IPS DF 6.9 (cell line): Measurements from ENCODE around the gene GNAS.
"Not testable (repeated sequence)": the region's sequence is repeated elsewhere in the genome, so short reads cannot be mapped to it uniquely, and the experiment has no call there.

ENCODE experiments used
- DNase-seq: peaks from one replicate; pipeline ENCODE4 v3.0.0-alpha.2; 2013; ENCODE audit warnings: low read depth, low spot score
- H3K27ac ChIP-seq: one replicate; pipeline ENCODE4 v1.5.1; 2013; ENCODE audit warnings: low read length, control low read depth
- H3K27me3 ChIP-seq: 2 replicates; pipeline ENCODE4 v1.6.1; 2013; ENCODE audit warnings: mild to moderate bottlenecking, low read length; ENCODE audit not compliant: control insufficient read depth, insufficient read depth
- H3K36me3 ChIP-seq: 2 replicates; pipeline ENCODE4 v1.6.1; 2013; ENCODE audit warnings: low read length; ENCODE audit not compliant: control insufficient read depth, insufficient read depth
- H3K4me1 ChIP-seq: 2 replicates; pipeline ENCODE4 v1.6.1; 2013; ENCODE audit warnings: low read length; ENCODE audit not compliant: control insufficient read depth, insufficient read depth
- H3K4me3 ChIP-seq: 2 replicates; pipeline ENCODE4 v1.5.1; 2013; ENCODE audit warnings: mild to moderate bottlenecking, low read length
- H3K9me3 ChIP-seq: 2 replicates; pipeline ENCODE4 v1.6.1; 2013; ENCODE audit warnings: low read length, inconsistent platforms; ENCODE audit not compliant: control insufficient read depth, insufficient read depth
- WGBS: extraction: QIAGEN DNeasy Blood & Tissue Kit; methylation state at CpG from one replicate; pipeline ENCODE4 v1.1.7; 2013; ENCODE audit warnings: mixed read lengths, missing lambda C conversion rate; ENCODE audit not compliant: insufficient read length, insufficient coverage; 5-methylcytosine and 5-hydroxymethylcytosine counted together

Gene GNAS

DNA sequence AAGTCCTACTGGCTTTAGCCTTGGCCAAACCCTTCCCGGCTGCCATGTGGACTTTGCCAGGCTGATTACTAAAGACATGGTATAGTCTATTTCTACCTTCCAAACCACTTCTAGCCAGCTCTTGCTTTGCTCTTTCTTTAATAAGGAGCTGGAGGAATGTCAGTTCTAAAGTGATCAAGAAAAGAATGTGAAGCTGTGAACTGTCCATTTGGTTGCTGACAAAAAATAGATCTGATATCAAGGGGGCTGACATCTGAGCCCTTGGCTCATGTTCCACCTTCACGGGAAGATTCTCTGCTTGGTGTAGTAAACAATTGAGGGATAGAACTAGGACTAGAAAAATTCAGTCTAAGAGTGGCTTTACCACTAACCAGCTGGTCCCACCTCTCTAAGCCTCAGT lies 24.4 kb upstream of the GNAS start:
- no peaks in the 10 kb centered on the region for H3K27me3 ChIP-seq
- H3K4me1 ChIP-seq, result no peaks in the 10 kb centered on the region
- H3K27ac ChIP-seq, result no peak overlapping the region
- H3K9me3 ChIP-seq, result no peaks in the 10 kb centered on the region
- WGBS, result no CpG with 5 or more reads among the region's 2 CpGs
- peaks cover 5% of the 10 kb centered on the region; the same call in 1 of the 2 replicates for H3K36me3 ChIP-seq
- DNase-seq, result no peak
- H3K4me3 ChIP-seq, result no peak overlapping the region

DNA sequence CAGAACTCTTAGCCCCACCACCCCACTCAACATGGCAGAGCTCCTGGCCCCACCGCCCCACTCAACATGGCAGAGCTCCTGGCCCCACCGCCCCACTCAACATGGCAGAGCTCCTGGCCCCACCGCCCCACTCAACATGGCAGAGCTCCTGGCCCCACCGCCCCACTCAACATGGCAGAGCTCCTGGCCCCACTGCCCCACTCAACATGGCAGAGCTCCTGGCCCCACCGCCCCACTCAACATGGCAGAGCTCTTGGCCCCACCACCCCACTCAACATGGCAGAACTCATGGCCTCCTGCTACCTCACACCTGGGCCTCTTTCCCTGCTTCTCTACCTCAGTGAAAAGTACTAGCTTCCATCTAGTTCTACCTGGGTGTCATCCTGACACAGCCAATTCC lies 23.7 kb upstream of the GNAS start:
- not testable (repeated sequence) for DNase-seq, H3K4me1 ChIP-seq, H3K9me3 ChIP-seq, H3K4me3 ChIP-seq, H3K36me3 ChIP-seq, H3K27ac ChIP-seq, H3K27me3 ChIP-seq
- WGBS, result no CpG with 5 or more reads among the region's 5 CpGs

DNA sequence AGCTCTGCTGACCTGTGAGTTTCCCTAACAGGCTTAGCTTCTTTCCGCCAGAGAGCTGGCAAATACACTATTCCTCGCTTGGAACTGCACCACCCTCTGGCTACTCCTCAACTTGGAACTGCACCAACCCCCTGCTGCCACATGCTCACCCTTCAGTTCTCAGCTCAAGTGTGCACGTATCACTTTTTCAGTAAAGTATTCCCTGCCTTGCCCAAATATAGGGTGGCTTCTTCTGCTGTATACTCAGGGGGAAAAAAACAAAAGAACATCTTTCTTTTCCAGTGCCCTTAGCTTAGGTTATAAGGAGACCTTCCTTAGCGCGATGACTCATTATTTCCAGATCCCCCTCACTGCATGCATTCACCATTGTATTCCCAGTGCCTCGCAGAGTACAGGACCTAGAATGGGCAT lies 23.0 kb upstream of the GNAS start:
- DNase-seq, result no peak
- Histone ChIP-seq H3K27me3 (no peaks in the 10 kb centered on the region), H3K4me1 (no peaks in the 10 kb centered on the region), H3K27ac (no peak overlapping the region), H3K36me3 (peaks cover 9% of the 10 kb centered on the region; the same call in 1 of the 2 replicates), H3K9me3 (no peaks in the 10 kb centered on the region), H3K4me3 (no peak overlapping the region)
- no CpG with 5 or more reads among the region's 6 CpGs for WGBS

DNA sequence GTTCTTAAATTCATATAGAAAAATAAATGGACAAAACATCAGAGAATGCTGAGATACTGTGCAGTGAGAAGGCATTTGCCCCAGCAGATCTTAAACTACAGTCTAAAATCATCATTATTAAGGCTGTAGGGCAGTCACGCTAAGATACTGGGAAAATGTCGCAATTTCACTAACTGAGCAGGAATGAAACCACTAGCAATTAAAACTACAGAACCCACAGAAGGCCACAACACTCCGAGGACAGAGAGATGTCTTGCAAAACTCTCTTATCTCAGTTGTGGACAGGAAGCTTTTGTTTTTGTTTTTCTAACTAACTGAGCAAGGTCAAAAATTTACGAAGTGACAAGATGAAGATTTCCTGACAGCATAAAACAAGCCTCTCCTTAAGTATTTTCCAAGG lies 20.1 kb upstream of the GNAS start:
- WGBS, result no CpG with 5 or more reads among the region's 4 CpGs
- H3K36me3 ChIP-seq, result 0 out of 2 replicates have a peak, but pooled peaks cover 4% of the 10 kb centered on the region
- H3K27me3 ChIP-seq, result no peaks in the 10 kb centered on the region
- no peak for DNase-seq
- H3K4me1 ChIP-seq, result no peaks in the 10 kb centered on the region
- H3K27ac ChIP-seq, result no peak overlapping the region
- H3K9me3 ChIP-seq, result no peaks in the 10 kb centered on the region
- no peak overlapping the region for H3K4me3 ChIP-seq

DNA sequence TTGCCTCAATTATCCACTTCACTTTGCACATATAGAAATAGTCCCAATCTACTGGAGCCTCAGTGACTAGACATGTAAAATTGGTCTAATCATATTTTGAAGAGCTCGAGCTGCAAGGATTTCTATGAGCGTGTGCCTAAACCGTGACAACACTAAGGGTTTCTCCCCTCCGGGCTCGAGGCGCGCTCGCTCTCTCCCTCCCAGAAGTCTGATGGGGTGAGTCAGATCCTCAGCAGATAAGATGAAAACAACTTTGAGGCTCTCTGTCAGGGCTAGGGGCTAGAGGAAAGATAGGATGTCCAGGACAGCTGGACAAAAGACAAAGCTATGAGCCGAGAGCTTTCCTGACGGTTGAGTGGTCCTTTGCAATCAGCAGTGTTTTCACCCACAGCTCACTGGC lies 18.6 kb upstream of the GNAS start:
- no peak overlapping the region for H3K27ac ChIP-seq
- H3K27me3 ChIP-seq, result no peaks in the 10 kb centered on the region
- WGBS, result no CpG with 5 or more reads among the region's 10 CpGs
- H3K4me3 ChIP-seq, result no peak overlapping the region
- 0 out of 2 replicates have a peak, but pooled peaks cover 4% of the 10 kb centered on the region for H3K36me3 ChIP-seq
- DNase-seq, result no peak
- no peaks in the 10 kb centered on the region for H3K4me1 ChIP-seq
- H3K9me3 ChIP-seq, result no peaks in the 10 kb centered on the region

DNA sequence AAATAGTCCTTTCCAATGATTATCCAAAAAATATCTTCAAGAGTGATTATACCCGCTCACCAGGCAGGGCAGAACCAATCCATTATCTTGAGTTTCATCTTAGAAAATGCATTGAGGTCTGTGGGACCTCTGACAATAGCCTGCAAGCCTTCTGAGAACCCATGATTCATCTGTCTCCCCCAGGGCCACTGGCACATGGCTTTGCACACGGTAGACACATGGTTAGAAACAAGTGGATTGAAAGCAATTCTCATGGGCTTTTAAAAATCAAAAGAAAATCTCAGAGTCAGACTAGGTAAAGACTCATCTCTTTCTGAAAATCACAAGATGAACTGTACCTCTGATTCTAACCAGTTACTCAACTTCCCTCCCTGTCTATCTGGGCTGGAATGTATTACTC lies 17.3 kb upstream of the GNAS start:
- Histone ChIP-seq H3K4me3 (no peak overlapping the region), H3K4me1 (0 out of 2 replicates have a peak, but pooled peaks cover 2% of the 10 kb centered on the region), H3K9me3 (no peaks in the 10 kb centered on the region), H3K27me3 (peaks cover 1% of the 10 kb centered on the region; the same call in 1 of the 2 replicates), H3K36me3 (peaks cover 8% of the 10 kb centered on the region), H3K27ac (no peak overlapping the region)
- no peak for DNase-seq
- no CpG with 5 or more reads among the region's 2 CpGs for WGBS

DNA sequence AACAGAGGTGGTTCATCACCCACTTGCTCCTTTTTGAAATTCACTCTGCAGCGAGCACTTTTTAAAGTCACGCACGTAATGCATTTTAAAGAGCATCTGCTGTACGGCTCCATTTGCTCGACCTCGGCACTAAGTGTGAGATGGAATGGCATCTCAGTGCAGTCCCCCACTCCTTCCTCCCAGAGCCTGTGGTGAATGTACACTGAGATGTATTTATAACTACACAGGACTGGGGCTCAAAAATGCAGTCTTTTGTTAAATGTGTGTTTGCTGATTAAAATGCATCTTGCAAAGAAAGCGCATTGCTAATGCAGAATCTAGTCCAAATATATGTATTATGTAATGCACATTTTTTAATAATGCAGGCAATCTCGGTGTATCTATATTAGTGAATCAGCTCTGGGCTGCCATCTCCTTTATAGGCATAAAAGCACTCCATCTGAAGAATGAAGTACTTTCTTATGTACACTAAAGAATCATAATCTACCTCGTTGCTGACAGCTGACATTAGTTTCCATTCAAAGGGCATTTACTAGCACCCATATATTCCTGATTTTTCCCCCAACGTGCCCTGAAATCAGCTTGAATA lies 15.8 kb upstream of the GNAS start:
- Histone ChIP-seq H3K27me3 (peaks cover 8% of the 10 kb centered on the region; the same call in 1 of the 2 replicates), H3K36me3 (peaks cover 15% of the 10 kb centered on the region), H3K4me1 (0 out of 2 replicates have a peak, but pooled peaks cover 2% of the 10 kb centered on the region), H3K9me3 (no peaks in the 10 kb centered on the region), H3K4me3 (no peak overlapping the region), H3K27ac (no peak overlapping the region)
- no peak for DNase-seq
- no CpG with 5 or more reads among the region's 10 CpGs for WGBS

DNA sequence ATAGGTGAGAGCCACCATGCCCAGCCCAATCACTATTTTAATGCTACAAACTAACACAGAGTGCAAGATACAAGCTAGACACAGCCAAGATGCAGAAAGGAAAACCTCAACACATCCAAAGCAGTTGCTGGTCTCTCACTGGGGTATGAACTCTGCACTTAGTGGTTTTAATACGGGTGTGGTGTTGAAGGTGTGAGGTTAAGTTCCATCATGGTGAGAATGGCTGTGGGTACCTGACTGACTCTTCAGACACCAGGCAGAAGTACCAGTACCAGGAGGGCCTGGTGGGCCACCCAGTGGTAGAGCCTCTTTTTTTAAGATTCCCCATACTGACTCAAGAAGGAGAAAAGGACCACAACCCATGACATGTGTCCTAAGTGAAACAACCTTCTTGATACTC lies 14.8 kb upstream of the GNAS start:
- Histone ChIP-seq H3K9me3 (no peaks in the 10 kb centered on the region), H3K4me3 (no peak overlapping the region), H3K4me1 (0 out of 2 replicates have a peak, but pooled peaks cover 2% of the 10 kb centered on the region), H3K27ac (no peak overlapping the region), H3K27me3 (peaks cover 8% of the 10 kb centered on the region; the same call in 1 of the 2 replicates), H3K36me3 (peaks cover 16% of the 10 kb centered on the region)
- no peak for DNase-seq
- no CpG with 5 or more reads among the region's 1 CpG for WGBS

DNA sequence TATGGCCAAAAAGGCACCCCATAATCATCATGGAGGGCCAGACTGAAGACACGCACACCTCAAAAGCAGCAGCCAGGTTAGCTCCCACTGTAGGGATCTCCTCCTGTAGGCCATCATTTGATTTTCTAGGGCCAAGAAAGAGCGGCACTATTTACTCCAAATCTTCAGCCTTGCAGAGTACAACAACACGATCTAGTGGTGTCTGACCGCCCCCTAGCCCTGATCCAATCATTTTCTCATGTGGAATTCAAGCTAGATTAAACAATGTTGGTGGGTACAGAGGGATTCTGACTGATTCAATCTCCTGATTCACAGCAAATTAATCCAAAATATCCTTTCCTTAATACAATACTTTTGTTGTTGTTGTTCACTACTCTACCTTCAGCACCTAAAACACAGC lies 14.3 kb upstream of the GNAS start:
- Histone ChIP-seq H3K27ac (no peak overlapping the region), H3K27me3 (peaks cover 8% of the 10 kb centered on the region; the same call in 1 of the 2 replicates), H3K36me3 (peaks cover 16% of the 10 kb centered on the region), H3K9me3 (no peaks in the 10 kb centered on the region), H3K4me3 (no peak overlapping the region), H3K4me1 (0 out of 2 replicates have a peak, but pooled peaks cover 2% of the 10 kb centered on the region)
- DNase-seq, result no peak
- no CpG with 5 or more reads among the region's 4 CpGs for WGBS

DNA sequence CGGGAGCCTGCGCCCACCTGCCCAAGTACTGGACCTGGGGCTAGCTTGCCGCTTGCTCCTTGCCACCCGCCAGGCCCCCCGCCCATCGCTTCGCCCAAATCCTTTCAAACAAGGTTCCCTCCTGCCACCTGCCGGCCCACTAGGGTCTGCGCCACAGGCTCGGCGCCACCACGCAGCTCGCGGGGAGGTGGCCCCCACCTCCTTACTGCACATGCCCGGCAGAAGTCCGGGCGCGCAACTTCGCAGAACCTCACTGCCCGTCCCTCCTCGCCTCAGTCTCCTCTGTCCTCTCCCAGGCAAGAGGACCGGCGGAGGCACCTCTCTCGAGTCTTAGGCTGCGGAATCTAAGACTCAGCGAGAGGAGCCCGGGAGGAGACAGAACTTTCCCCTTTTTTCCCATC lies 13.0 kb upstream of the GNAS start:
- H3K36me3 ChIP-seq, result peaks cover 12% of the 10 kb centered on the region
- WGBS, result no CpG with 5 or more reads among the region's 27 CpGs
- H3K9me3 ChIP-seq, result no peaks in the 10 kb centered on the region
- no peak for DNase-seq
- peaks cover 2% of the 10 kb centered on the region; the same call in 1 of the 2 replicates for H3K4me1 ChIP-seq
- no peak overlapping the region for H3K27ac ChIP-seq
- no peak overlapping the region; the same call in 1 of the 2 replicates for H3K4me3 ChIP-seq
- peaks cover 8% of the 10 kb centered on the region; the same call in 1 of the 2 replicates for H3K27me3 ChIP-seq
